Dermis microvascular lymphatic vessel endothelial cell (primary cell): ENCODE data around the gene MCTP1. TPM values are rescaled to one million over a fixed set of nuclear protein-coding genes. Genes with fewer than 3 reads are reported as not detected.

Experiments
- DNase-seq, 2 donors: peaks; one replicate each; pipeline versions ENCODE4 v3.0.0 to v3.0.0-alpha.2; 2010; ENCODE audit warnings: low read depth in 2 of 2
- total RNA-seq: library from RNA; depleted of rRNA; stranded (reverse); fragments of >200 nt; gene quantifications from 2 replicates; pipeline ENCODE4 v1.2.1, GENCODE V29; 2014

MCTP1 gene
- total RNA-seq, 1 donor from 2014 or later = 38.8 TPM

DNA sequence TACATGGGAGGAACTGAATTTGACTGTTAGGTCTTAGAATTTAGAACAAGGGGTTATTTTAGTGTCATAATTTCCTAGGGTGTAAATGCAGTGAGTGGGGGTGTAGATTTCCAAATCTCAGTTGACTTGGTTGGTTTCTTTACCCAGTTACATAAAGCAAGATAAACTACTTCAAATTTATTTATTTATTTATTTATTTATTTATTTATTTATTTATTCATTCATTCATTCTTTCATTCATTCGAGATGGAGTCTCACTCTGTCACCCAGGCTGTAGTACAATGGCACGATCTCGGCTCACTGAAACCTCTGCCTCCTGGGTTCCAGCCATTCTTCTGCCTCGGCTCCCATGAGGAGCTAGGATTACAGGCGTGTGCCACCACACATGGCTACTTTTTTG lies 466.0 kb downstream of the MCTP1 start:
- DNase-seq = no peak

- DNase-seq = no peak
Observed at GRCh38 chr5:94815313-94816039, 469.4 kb downstream of the MCTP1 start.

- DNase-seq = no peak
Observed at GRCh38 chr5:94812232-94812631, 472.7 kb downstream of the MCTP1 start.

DNA sequence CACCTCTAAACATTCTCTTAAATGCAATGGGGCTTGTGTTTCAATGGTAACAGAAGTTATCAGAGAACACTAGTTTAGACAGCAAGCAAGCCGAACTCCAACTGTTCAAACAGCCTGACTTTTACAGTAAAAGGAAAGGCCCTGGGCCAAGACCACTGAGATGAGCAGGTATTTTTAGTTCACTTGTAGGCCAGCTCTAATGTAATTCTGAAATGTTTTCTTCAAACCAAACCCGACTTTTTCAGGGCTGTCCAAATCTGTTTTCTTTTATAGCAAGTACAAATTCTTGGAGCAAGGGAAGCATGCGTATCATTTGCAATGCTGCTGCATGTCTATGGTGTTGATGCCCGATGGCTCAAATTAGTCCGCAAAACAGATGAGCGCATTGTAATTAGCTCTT lies 473.6 kb downstream of the MCTP1 start:
- DNase-seq = no peak

DNA sequence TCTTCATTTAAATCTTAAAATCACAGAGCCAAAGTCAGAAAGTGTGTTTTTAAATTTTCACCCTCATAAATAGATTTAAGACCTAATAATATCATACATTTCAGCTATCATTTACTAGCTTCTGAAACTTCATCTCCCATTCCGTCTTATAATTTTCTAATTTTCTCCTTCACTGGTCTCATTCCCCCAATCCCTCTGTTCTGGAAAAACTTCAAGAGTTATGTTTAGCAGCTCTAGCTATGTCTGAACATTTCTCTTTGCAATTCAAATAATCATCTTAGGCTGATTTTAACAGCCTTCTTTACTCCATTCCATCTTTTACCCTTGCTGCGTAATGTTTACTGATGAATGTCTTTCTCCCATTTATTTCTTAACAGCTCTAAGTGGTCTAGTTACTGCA lies 474.0 kb downstream of the MCTP1 start:
- DNase-seq = no peak

- DNase-seq = no peak
Observed at GRCh38 chr5:94810281-94810680, 474.6 kb downstream of the MCTP1 start.

DNA sequence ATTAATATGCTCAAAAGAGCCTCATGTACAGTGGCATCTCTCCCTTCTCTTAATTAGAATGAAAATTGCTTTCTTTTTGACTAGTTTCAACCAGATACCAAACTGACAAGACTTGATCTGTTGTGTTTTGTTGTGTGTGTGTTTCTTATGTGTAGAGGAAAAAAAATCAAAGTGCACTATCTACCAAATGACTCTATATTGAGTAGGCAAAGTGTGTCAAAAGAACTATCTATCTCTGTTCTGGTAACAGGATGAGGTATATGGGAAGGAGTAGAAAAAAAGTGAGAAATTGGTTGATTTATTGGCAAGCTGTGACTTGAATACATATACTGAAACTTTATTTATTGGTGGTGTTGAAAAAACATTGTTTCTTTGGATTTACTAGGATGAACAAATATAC lies 476.4 kb downstream of the MCTP1 start:
- no peak for DNase-seq

DNA sequence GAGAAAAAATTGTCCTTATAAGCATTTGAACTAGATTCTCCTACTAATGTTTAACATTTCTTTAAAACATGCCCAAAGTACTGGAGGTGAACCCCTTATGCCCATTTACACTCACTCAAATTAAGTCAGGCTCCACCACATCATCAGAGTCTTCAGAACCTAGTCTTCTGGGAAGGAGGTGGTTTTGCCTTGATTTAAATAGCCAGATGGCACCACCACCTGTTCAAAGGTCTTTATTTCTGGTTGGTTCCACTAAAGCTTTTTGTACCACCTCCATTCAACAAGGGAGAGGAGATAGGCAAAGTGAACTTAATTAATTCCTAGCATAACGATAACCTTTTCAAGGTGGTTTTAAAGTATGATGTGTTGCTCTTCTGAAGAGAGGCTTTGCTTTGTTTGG lies 476.9 kb downstream of the MCTP1 start:
- no peak for DNase-seq

GRCh38 chr5:94802450-94802849 lies 482.4 kb downstream of the MCTP1 start:
- no peak for DNase-seq

- DNase-seq = no peak
Observed at GRCh38 chr5:94796586-94796985, 488.3 kb downstream of the MCTP1 start.

DNA sequence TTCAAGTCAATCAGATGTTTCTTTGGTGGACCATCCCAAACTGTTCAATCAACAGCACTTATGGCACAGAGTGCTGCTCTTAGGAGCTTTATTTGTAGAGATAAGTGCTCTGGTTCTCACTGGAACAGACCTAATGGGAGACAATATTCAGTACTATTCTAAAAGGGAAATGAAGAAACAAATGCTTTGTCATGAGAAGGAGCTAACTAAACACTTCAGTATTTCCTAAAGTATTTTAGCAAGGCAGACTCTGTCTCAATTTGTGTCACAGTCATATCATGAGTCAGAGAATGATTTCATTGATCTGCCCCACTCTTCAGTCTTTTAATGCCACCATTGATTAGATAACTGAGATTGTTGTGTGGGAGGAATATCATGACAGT lies 491.1 kb downstream of the MCTP1 start:
- peak in 1 of 2 donors; percentile 17 for DNase-seq

- DNase-seq = peak in 1 of 2 donors; percentile 59
Observed at GRCh38 chr5:94793113-94793815, 491.6 kb downstream of the MCTP1 start.

DNA sequence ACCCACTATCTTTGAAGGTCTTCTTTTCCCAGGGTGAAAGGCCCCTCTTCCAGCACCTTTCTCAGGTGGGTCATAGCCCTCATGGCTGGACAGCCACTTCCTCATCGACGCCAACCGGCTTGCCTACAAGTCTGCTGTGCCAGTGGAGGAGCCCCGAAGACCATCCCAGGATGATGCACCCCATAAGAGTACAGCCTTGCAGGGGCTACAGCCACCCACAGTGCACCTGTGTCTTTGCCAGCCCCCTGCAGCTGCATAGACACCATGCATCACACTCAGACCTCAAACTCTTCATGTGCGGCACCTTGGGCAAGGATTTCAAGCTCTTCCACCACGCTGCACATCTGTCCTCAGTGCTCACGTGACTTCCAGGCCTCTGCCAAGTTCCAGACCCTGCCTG lies 493.1 kb downstream of the MCTP1 start:
- no peak for DNase-seq

GRCh38 chr5:94788527-94788926 lies 496.4 kb downstream of the MCTP1 start:
- no peak for DNase-seq

DNA sequence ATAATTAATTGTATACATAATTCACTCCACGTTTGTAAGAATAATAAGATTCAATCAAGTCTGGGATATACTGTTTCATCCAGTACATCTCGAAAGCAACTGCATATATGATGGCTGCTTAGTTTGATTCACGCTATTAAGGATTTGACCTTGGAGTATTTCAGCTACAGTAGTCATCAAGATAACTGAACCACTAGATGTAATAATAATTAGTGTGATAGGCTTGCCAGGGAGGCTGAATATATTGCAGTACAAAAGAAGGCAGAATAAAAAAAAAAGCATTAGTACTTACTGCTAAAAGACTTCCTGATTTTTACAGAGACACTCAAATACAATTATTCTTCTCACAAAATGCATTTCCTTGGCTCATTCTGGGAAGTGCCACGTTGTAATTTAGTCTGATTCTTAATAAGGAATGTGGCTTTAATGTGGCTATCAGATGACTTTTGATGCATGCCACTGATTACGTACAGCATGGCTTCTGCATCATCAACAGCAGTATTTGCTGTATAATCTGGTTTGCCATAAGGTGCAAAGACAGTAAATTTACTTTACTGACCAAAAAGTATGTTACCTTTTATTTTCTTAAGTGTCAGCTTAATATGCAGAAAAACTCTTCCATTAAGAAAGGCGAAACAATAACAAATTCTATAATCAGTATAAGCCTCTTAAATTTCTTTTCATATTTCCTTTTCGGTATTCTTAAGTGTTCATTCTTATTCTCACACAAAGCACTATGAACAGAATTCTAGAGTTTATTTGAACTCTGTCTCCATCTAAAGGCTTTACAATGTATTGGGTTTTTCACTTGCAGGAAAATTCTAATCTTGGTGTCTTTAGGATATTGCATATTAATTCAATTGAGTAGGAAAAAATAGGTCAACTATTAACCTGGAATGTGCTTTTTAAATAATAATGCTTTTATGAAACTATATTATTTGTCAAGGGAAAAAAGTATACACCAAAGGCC lies 500.1 kb downstream of the MCTP1 start:
- no peak for DNase-seq

DNA sequence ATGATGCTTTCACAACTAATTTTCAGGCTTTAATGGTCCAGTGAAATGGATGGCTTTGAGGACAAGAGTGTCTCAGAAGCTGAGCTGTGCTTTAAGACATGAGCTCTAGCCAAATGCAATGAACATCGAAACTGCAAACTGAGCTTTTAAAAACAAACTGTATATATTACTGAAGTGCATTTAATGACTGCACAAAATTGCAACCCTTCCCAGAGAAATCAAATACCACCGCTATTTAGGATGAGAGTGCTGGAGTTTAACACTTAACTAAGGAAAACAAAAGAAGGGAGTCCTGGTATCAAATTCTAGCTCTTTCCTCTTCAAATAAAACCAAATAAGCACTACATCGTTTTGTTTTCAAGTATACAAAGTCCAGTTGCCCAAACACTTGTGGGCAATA lies 502.5 kb downstream of the MCTP1 start:
- no peak for DNase-seq

DNA sequence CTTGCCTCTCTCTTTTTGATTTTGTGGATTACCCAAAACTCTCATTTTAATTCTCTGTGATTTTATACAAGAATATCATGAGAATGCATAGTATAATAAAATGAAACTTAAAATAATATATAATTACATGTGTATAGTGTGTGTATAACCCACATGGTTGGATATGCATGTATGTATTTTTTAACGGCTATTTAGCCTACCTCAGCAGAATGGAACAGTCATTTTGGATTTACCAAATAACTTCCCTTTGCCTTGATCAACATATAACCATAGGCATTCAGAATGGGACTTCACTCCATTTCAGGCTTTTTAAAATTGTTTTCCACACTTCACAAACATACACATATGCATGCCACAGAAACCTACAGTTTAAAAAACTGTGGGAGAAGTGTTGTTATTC lies 505.2 kb downstream of the MCTP1 start:
- DNase-seq = no peak

DNA sequence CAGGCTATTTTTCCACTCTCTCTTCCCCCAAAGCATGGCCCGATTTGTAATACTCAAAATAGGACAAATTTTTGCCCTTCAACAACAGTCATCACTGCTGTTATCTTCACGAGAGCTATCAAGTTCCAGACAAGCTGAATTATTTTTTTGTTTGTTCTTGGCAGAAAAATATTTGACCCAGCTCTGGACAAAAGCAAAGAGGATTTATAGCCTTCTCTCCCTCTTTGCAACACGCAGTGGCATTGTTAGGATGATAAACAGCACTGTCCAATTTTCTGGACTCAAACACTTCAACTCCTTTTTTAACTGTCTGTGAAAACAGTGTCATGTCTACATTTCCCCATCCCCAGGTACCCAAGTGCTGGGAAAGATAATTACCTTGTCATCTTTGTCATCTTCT lies 506.2 kb downstream of the MCTP1 start:
- no peak for DNase-seq

GRCh38 chr5:94778299-94778698 lies 506.6 kb downstream of the MCTP1 start:
- no peak for DNase-seq

- no peak for DNase-seq
Observed at GRCh38 chr5:94777056-94777880, 507.6 kb downstream of the MCTP1 start.

DNA sequence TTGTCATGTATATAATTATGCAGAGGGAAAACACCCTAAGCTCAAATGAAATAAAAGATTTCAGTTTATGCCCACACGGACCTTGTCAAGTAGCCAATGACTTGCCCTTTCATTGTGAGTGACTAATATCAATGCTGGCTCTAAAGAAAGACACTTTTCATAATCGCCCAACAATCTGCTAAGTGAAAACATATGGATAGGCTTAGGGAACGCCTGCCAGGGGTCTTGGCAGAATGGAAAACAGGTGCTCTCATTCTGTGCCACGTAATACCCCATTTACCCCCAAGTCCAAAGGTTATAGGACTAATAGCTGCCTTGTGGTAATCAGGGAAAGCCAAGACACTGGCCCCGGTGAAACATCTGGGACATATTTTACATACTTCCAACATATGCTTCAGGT lies 508.7 kb downstream of the MCTP1 start:
- DNase-seq = no peak
